ENCODE data around the gene GOLGA6D.
"Not testable (repeated sequence)": the region's sequence is repeated elsewhere in the genome, so short reads cannot be mapped to it uniquely, and the experiment has no call there.

Gene GOLGA6D

GRCh38 chr15:75284152-75284551, 1.5 kb downstream of the GOLGA6D start:
- not testable (repeated sequence) for DNase-seq

- DNase-seq: not testable (repeated sequence)
These were observed 11.0 kb downstream of the GOLGA6D start for GRCh38 chr15:75293660-75294059.

- not testable (repeated sequence) for DNase-seq
These were observed 16.1 kb downstream of the GOLGA6D start for GRCh38 chr15:75298541-75299310.

GRCh38 chr15:75299311-75299688, 16.7 kb downstream of the GOLGA6D start:
- not testable (repeated sequence) for DNase-seq

GRCh38 chr15:75300026-75300425, 17.4 kb downstream of the GOLGA6D start:
- DNase-seq: not testable (repeated sequence)

- no peak for DNase-seq
These were observed 19.7 kb downstream of the GOLGA6D start for GRCh38 chr15:75302318-75302717.

GRCh38 chr15:75302753-75303152, 20.1 kb downstream of the GOLGA6D start:
- DNase-seq: not testable (repeated sequence)

- no peak for DNase-seq
These were observed 23.6 kb downstream of the GOLGA6D start for GRCh38 chr15:75306188-75306587.

- DNase-seq: no peak
These were observed 25.2 kb downstream of the GOLGA6D start for GRCh38 chr15:75307778-75308390.

GRCh38 chr15:75309711-75310110, 27.1 kb downstream of the GOLGA6D start:
- DNase-seq: no peak

- not testable (repeated sequence) for DNase-seq
These were observed 29.9 kb downstream of the GOLGA6D start for GRCh38 chr15:75312548-75312947.

- DNase-seq: no peak
These were observed 30.6 kb downstream of the GOLGA6D start for GRCh38 chr15:75313116-75313845.

- no peak for DNase-seq
These were observed 32.1 kb downstream of the GOLGA6D start for GRCh38 chr15:75314552-75315290.

- not testable (repeated sequence) for DNase-seq
These were observed 36.7 kb downstream of the GOLGA6D start for GRCh38 chr15:75319231-75319897.

- DNase-seq: no peak
These were observed 39.1 kb downstream of the GOLGA6D start for GRCh38 chr15:75321711-75322110.

GRCh38 chr15:75325922-75326321, 43.3 kb downstream of the GOLGA6D start:
- DNase-seq: no peak

GRCh38 chr15:75327005-75327404, 44.4 kb downstream of the GOLGA6D start:
- no peak for DNase-seq

GRCh38 chr15:75327491-75327890, 44.9 kb downstream of the GOLGA6D start:
- DNase-seq: no peak

- no peak for DNase-seq
These were observed 46.1 kb downstream of the GOLGA6D start for GRCh38 chr15:75328493-75329314.

GRCh38 chr15:75329571-75329970, 46.9 kb downstream of the GOLGA6D start:
- no peak for DNase-seq

GRCh38 chr15:75332093-75332492, 49.5 kb downstream of the GOLGA6D start:
- not testable (repeated sequence) for DNase-seq

All from NCI-H1105 treated with DMSO at 0.1 percent for 48 hours (cell line).